Posterior vena cava (tissue), 2 donors: Measurements from ENCODE around the gene CNOT11. TPM values are rescaled to one million over a fixed set of nuclear protein-coding genes. Genes with fewer than 3 reads are reported as not detected.
"Not testable (repeated sequence)": the region's sequence is repeated elsewhere in the genome, so short reads cannot be mapped to it uniquely, and the experiment has no call there.

Source experiments
- DNase-seq: peaks from one replicate; pipeline ENCODE4 v3.0.0-alpha.2; 2020; ENCODE audit warnings: low spot score
- intact Hi-C, 2 donors: fragments of 100-400 bp; cut with DNase I; formaldehyde crosslinking; loops; one replicate each; pipeline versions ENCODE4 v1.14.1 to v1.14.2; 2022 to 2023
- total RNA-seq, 2 donors: library from RNA; stranded (reverse); fragmentation: NEBNext Ultra II Directional; extraction: Animal tissue kit (Norgen Biotek cat#: 25700); gene quantifications; one replicate each; pipeline ENCODE4 v1.2.1, GENCODE V29; 2021
- donor health status: DM: yes; HTN: yes; CAD: no.
- donor health status: DM: yes; HTN: yes; CAD: no.

CNOT11 gene
- total RNA-seq, 2 donors from 2014 or later = 20.1 to 20.6 TPM

DNA sequence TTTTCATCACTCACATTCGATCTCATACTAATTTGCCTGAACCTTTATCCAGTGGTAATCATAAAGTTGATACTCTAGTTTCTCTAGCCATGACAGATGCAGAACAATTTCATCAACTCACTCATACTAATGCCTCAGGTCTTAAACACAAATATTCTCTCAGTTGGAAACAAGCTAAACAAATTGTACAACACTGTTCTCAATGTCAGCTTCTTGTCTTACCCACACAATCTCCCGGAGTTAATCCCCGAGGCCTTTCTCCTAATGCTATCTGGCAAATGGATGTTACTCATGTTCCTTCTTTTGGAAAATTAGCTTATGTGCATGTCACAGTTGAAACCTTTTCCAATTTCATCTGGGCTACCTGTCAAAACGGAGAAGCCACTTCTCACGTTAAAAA, 11.5 kb upstream of the CNOT11 start:
- intact Hi-C loops = no loop called here
- no peak for DNase-seq

DNA sequence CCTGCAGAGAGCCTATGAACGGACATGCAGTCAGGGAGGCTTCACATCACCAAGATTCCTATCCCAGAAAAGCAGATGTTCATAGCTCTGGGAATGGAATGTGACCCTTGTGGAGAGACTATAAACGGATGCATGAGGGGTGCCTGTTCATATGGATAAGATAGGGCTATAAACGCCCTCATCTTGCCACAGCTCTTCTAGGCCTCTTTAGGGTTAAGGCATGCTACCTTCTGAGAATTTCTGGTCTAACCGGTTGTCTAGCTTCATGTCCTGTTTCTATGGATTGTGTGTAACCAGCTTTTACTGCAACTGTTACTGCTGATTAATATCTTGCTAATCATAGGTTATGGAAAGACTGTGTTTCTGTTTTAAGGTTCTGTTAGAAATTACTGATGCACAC, 8.3 kb upstream of the CNOT11 start:
- DNase-seq, intact Hi-C loops: not testable (repeated sequence)

DNA sequence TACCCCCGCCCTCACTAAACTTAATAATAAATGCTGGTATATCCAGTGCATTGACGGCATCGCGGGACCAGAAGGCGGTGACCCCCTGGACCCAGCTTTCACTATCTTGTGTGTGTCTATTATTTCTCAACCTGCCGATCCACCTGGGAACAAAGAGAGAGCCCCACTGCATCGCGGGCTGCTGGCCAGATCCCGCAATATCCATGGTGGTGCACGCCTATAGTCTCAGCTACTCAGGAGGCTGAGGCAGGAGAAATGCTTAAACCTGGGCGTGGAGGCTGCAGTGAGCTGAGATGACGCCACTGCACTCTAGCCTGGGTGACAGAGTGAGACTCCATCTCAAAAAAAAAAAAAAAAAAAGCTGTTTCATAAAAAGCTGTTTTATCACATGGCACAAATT, 7.8 kb upstream of the CNOT11 start:
- DNase-seq, intact Hi-C loops: not testable (repeated sequence)

DNA sequence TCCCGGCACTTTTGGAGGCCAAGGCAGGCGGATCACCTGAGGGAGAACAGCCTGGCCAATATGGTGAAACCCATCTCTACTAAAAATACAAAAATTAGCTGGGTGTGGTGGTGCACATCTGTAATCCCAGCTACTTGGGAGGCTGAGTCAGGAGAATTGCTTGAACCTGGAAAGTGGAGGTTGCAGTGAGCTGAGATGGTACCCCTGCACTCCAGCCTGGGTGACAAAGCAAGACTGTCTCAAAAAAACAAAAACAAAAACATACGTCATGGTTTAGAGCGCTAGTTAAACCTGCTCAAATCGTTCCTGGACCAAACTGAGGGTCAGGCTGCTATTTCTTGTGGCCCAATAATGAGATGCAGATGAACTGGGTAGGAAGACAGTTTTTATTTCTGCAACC, 7.2 kb upstream of the CNOT11 start:
- not testable (repeated sequence) for DNase-seq

DNA sequence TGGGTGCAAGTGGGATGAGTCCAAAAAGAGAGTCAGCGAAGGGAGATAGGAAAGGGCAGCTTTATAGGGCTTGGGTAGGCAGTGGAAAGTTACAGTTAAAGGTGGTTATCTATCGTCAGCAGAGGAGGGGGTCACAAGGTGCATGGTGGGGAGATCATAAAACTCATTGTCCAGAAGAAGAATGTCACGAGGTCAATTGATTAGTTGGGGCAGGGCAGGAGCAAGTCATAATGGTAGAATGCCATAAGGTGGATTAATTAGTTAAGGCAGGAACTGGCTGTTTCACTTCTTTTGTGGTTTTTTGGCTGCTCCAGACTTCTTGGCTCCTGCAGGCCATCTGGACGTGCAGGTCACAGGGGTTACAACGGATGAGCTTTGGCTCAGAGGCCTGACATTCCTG, 3.9 kb upstream of the CNOT11 start:
- intact Hi-C loops, DNase-seq: not testable (repeated sequence)

More for the DNA sequence above, 7.2 kb upstream of the CNOT11 start:
- intact Hi-C loops = not testable (repeated sequence)

DNA sequence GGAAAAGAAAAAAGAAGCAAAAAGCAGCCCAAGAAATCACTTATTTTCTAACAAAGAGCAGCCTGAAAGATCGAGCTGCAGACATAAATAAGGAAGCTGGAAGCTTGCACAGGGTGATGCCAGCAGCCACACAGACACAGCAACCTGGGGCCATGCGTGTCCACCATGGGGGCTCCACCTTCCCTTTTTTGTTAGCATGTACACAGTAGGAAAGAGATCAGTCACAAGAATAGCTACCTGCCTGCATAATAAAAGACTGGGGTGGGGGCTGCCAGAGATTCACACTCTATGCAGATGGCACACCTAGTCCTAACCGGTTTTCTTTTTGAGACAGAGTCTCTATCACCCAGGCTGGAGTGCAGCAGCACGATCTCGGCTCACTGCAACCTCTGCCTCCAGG, 2.9 kb upstream of the CNOT11 start:
- intact Hi-C loops = no loop called here
- DNase-seq = no peak

DNA sequence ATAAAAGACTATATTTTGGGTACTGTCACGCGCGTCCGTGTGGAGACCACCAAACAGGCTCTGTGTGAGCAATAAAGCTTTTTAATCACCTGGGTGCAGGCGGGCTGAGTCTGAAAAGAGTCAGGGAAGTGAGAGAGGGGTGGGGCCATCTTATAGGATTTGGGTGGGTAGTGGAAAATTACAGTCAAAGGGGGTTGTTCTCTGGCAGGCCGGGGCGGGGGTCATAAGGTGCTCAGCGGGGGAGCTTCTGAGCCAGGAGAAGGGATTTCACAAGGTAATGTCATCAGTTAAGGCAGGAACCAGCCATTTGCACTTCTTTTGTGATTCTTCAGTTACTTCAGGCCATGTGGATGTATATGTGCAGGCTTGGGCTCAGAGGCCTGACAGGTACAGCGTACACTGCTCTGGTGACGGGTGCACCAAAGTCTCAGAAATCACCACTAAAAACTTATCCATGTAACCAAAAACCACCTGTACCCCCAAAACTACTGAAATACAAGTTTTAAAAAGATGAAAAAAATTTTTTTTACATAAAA, 1.4 kb upstream of the CNOT11 start:
- DNase-seq, intact Hi-C loops: not testable (repeated sequence)

DNA sequence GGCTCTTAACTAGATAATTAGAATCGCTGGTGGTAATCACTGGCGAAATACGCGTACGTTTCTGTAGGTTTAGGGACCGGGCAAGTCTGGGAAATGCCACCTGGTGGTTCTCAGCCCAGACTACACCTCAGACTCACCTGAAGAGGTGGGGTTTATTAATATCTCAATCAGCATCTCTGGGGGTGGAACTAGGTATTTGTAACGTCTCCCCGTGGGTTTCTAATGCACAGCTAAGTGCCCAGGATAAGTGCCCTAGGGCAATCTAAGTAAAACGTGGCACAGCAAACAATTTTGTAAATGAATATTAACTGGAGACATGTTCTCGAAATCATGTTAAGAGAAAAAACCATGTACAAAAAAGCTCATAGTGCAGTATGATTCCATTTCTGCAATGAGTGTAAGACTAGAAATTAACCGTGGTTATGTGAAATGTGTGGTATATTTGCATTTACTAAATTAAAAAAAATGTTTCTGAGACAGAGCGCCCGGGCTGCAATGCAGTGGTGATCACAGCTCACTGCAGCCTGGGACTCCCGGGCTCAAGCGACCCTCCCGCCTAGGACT, 760 bp upstream of the CNOT11 start:
- intact Hi-C loops = no loop called here

DNA sequence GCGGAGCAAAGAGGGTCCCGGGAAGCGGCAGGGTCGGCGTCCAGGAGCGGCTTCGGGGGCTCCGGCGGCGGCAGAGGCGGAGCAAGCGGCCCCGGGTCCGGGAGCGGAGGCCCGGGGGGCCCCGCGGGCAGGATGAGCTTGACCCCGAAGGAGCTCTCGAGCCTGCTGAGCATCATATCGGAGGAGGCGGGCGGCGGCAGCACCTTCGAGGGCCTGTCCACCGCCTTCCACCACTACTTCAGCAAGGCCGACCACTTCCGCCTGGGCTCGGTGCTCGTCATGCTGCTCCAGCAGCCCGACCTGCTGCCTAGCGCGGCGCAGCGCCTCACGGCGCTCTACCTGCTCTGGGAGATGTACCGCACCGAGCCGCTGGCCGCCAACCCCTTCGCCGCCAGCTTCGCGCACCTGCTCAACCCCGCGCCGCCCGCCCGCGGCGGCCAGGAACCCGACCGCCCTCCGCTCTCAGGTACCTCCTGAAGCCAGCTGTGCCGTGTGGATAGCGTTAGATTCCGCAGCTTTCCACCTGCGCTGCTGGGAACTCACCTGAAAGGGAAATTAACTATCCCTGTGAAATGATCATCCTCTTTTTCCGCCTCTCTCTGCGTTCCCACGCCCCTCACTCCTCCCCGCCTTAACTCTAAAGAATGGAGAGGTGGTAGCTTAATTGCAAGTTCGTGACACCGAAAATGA, 472 bp downstream of the CNOT11 start:
- DNase-seq = peak; percentile 93
- intact Hi-C loops = no loop called here

More for the DNA sequence above, 760 bp upstream of the CNOT11 start:
- DNase-seq = no peak

DNA sequence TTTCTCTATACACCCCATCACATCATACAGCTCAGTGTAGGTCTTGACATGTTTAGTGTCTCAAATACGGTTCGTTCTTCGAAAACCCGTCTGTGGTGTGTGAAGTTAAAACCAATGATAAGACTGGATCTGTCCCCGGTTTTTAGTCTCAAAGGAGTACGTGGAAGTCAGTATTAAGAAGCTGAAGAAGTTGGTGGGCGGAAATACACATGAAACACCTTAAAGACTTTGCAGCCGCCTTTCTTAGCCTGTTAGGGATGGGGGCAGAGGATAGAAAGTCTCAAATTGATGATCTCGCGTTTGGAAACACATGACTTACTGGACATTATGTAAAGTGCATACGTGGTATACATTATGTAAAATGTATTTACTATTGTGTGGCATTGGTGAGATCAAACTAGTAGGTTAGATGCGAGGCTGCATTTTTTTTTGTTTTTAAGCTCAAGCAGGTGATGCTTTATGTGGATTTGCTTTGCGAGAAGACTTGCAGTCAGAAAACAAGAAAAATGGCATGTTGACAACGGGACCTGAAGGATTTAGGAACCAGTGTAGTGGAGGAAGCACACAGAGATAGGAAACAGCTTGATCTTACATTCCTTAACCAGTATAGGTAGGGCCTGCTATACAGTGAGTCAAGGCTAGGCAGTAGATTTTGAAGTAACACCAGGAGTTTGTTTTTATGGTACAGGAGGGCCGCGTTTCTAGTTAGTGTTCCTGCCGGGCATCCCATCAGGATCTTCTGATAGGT, 1.2 kb downstream of the CNOT11 start:
- intact Hi-C loops = no loop called here
- DNase-seq = no peak

DNA sequence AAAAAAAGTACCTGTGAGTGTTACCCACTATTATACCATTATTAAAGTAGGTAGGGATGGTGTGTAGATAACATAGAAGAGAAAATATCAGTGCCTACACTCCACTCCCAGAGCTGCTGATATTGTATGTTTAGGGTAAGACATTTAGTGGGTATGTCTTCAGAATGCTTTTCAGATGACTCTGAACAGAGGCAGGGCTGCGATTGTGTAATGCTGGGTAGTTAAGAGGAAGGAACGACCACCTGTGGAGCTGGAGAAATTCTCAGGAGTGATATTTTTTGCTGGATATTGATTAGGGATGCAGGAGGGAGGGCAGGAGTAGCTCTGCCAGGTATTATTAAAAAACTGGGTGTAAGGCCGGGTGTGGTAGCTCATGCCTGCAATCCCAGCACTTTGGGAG, 2.8 kb downstream of the CNOT11 start:
- intact Hi-C loops = no loop called here
- no peak for DNase-seq

DNA sequence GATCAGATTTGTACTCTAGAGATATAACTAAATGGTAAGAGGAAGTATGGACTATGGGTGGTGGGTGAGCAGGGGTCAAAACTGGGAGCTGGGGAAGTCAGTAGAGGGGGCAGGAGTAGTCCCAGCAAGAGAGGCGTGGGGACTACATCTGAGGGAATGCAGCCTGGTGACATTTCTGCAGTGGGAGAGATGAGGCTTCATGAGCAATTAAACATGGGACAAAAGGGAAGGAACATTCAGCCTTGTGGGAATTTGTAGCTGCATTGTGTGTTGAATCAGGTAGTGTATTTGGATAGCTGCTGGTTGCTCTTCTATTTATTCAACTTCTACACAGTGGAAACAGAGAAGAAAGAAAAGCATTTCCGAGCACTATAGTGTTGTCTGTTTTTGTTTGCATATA, 3.6 kb downstream of the CNOT11 start:
- intact Hi-C loops = no loop called here
- no peak for DNase-seq

DNA sequence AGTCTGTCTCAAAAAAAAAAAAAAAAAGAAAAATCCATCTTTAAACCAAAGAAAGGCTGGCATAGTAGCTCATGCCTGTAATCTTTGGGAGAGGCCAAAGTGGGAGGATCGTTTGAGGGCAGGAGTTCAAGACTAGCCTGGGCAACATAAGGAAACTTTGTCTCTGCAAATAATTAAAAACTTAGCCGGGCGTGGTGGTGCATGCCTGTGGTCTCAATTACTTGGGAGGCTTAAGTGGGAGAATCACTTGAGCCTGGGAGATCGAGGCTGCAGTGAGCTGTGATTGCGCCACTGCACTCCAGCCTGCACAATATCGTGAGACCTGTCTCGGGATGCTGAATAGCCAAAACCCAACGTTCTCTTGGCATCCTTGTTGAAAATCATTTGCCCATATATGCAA, 6.1 kb downstream of the CNOT11 start:
- no peak for DNase-seq
- intact Hi-C loops = no loop called here

DNA sequence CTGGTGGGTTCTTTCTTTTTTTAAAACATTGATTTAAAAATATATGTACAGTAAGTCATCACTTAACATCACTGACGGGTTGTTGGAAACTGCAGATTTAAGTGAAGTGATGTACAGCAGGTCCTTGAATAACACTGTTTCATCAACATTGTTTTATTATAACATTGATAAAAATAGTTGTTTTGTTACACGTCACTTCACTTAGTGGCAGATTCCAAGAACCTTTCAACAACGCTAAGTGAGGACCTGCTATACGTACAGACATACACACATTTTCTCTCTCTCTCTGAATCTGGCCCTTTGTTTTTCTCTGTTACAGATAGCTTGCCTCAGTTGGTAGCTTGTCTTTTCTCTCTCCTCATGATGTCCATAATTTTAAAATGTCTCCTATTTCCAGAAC, 9.5 kb downstream of the CNOT11 start:
- intact Hi-C loops = no loop called here
- no peak for DNase-seq

DNA sequence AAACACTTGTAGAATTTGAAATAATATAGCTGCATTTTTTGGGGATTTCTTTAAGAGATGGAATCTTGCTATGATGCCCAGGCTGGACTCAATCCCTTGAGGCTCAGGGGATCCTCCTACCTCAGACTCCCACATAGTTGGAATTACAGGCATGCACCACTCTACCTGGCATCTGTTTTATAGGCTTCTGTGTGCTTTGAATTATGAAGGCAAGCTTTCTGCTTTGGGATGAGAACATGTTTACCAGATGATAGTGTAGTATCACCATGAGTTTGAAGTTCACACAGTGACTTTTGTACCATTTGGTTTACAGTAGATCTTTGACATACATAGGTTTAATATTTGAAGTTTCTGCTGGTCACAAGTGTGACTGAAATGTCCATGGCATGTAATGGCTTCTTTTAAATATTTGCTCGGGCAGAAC, 10.7 kb downstream of the CNOT11 start:
- intact Hi-C loops = no loop called here

DNA sequence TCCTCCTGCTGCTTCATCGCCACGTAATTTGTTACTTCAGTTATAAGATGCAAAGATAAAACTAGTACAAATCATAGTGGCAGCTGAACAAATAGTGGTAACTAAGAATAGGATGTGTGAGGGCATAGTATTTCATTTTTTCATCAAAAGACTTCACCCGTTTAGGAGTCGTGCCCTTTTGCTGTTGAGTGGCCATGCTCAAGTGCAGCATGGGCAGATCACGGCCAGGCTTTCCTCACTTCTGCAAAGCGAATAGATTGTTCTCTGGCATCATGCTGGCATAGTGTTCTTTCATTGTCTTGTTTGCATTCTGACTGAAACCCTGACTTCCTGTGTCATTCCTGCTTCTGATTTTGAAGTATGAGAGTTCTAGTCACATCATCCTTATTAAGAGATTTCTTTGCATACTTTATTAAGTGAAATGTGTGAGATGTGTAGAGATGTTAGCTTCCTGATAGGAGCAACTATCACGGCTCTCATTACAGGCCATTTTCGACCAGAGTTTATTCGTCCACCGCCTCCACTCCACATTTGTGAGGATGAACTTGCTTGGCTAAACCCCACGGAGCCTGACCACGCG, 11.8 kb downstream of the CNOT11 start:
- intact Hi-C loops = no loop called here
- DNase-seq = no peak

More for the DNA sequence above, 10.7 kb downstream of the CNOT11 start:
- no peak for DNase-seq

DNA sequence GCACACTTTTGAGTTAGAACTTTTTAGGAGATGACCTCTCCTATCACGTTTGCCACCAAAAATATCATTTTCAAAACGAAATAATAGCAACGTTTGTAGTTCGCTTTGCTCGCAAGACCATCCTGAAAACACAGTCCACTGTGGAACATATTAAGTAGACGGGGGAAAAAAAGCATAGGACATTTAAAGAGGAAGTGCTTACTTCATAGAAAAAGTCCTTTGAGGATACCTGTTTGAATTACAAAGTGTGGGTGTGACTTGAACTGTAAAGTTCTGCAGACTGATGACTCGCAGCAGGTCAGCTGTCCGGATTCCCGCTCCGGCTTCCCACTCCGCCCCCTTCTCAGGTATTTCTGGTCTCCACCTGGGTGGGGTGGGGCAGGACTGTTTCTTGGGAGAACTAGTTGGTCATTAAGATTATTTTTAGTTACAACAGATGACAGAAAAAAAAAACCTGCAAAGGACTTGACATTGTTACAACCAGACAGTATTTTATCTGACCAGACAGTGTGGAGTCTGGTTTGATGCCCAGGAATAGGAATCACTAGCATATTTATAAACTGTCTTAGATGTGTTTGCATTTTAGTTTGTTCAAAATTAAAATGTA, 13.3 kb downstream of the CNOT11 start:
- intact Hi-C loops = no loop called here

DNA sequence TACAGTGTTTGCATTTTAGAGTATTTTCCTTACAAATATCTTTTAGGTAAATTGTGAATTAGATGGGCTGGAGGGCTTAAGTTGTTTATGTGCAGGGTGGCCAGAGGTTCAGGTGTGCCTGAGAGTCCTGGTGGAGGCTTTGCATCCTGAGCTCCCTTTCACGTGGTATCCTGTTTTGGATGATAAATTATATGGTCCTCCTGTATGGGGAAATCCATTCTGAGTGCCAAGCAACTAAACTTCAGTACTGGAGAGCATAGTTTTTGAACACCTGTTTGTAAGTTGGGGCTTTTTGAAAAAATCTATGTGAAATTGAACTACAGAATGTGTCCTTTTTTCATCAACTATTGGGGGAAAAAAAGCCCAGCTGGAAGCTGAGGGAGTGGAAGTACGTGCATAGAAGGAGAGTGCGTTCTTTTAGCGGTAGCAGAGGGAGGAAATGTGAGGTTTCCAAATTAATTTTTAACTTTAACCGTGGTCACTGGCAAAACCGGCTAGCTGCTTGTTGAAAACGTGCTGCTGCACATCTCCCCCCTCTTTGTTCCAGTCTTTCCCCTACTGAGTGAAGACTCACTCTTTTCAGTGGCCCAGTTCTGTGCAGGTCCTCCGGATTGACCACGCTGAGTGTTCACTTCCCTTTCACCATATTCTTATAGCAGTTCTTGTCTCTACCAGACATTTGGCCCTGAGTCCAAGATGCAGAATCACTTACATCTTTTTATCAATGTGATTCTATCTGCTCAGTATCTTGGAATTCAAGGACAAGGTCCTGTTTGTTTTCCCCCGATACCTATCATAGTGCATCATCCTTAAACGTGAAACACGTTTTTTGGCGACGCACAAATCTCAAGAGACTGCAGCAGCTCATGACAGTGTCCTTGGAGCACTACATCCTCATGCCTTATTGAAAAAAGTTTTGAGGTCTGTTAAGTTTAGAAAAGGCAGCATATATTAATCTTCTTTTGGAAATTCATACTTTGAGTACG, 15.3 kb downstream of the CNOT11 start:
- intact Hi-C loops = no loop called here
- DNase-seq = no peak

More for the DNA sequence above, 13.3 kb downstream of the CNOT11 start:
- no peak for DNase-seq
